ENCODE measurements around the gene DGKG.

DGKG gene

GRCh38 chr3:186181901-186182300, 180.1 kb downstream of the DGKG start:
- in situ Hi-C loops (cut with MboI; ENCODE audit: low sequenced_read_pairs) = no loop called here

GRCh38 chr3:186180891-186181481, 181.0 kb downstream of the DGKG start:
- in situ Hi-C loops (cut with MboI; ENCODE audit: low sequenced_read_pairs) = no loop called here

GRCh38 chr3:186180151-186180550, 181.9 kb downstream of the DGKG start:
- in situ Hi-C loops (cut with MboI; ENCODE audit: low sequenced_read_pairs) = no loop called here

GRCh38 chr3:186178412-186178811, 183.6 kb downstream of the DGKG start:
- in situ Hi-C loops (cut with MboI; ENCODE audit: low sequenced_read_pairs) = no loop called here

- in situ Hi-C loops (cut with MboI; ENCODE audit: low sequenced_read_pairs) = no loop called here
Observed at GRCh38 chr3:186176373-186176990, 185.6 kb downstream of the DGKG start.

GRCh38 chr3:186173224-186173815, 188.7 kb downstream of the DGKG start:
- in situ Hi-C loops (cut with MboI; ENCODE audit: low sequenced_read_pairs) = no loop called here

- in situ Hi-C loops (cut with MboI; ENCODE audit: low sequenced_read_pairs) = no loop called here
Observed at GRCh38 chr3:186172353-186172752, 189.7 kb downstream of the DGKG start.

- in situ Hi-C loops (cut with MboI; ENCODE audit: low sequenced_read_pairs) = no loop called here
Observed at GRCh38 chr3:186171521-186171920, 190.5 kb downstream of the DGKG start.

- in situ Hi-C loops (cut with MboI; ENCODE audit: low sequenced_read_pairs) = no loop called here
Observed at GRCh38 chr3:186170516-186170915, 191.5 kb downstream of the DGKG start.

- in situ Hi-C loops (cut with MboI; ENCODE audit: low sequenced_read_pairs) = no loop called here
Observed at GRCh38 chr3:186169379-186169778, 192.7 kb downstream of the DGKG start.

GRCh38 chr3:186168976-186169375, 193.1 kb downstream of the DGKG start:
- in situ Hi-C loops (cut with MboI; ENCODE audit: low sequenced_read_pairs) = no loop called here

- in situ Hi-C loops (cut with MboI; ENCODE audit: low sequenced_read_pairs) = no loop called here
Observed at GRCh38 chr3:186167646-186168395, 194.2 kb downstream of the DGKG start.

GRCh38 chr3:186166491-186167288, 195.3 kb downstream of the DGKG start:
- in situ Hi-C loops (cut with MboI; ENCODE audit: low sequenced_read_pairs) = no loop called here

GRCh38 chr3:186166036-186166435, 196.0 kb downstream of the DGKG start:
- in situ Hi-C loops (cut with MboI; ENCODE audit: low sequenced_read_pairs) = no loop called here

- in situ Hi-C loops (cut with MboI; ENCODE audit: low sequenced_read_pairs) = no loop called here
Observed at GRCh38 chr3:186165331-186165730, 196.7 kb downstream of the DGKG start.

- in situ Hi-C loops (cut with MboI; ENCODE audit: low sequenced_read_pairs) = no loop called here
Observed at GRCh38 chr3:186164696-186165095, 197.3 kb downstream of the DGKG start.

- in situ Hi-C loops (cut with MboI; ENCODE audit: low sequenced_read_pairs) = no loop called here
Observed at GRCh38 chr3:186162221-186162620, 199.8 kb downstream of the DGKG start.

- in situ Hi-C loops (cut with MboI; ENCODE audit: low sequenced_read_pairs) = no loop called here
Observed at GRCh38 chr3:186160691-186161243, 201.3 kb downstream of the DGKG start.

- in situ Hi-C loops (cut with MboI; ENCODE audit: low sequenced_read_pairs) = no loop called here
Observed at GRCh38 chr3:186154641-186155040, 207.4 kb downstream of the DGKG start.

GRCh38 chr3:186152889-186153292, 209.1 kb downstream of the DGKG start:
- in situ Hi-C loops (cut with MboI; ENCODE audit: low sequenced_read_pairs) = no loop called here

- in situ Hi-C loops (cut with MboI; ENCODE audit: low sequenced_read_pairs) = no loop called here
Observed at GRCh38 chr3:186152361-186152798, 209.7 kb downstream of the DGKG start.
